Middle frontal gyrus (tissue), 1 donor: ENCODE measurements around the gene GRIN1.
"Not testable (repeated sequence)": the region's sequence is repeated elsewhere in the genome, so short reads cannot be mapped to it uniquely, and the experiment has no call there.

Experiments used
- DNase-seq: peaks from one replicate; pipeline ENCODE4 v3.0.0-alpha.2; 2015; ENCODE audit warnings: low spot score; ENCODE audit errors: extremely low spot score

GRIN1 gene

DNA sequence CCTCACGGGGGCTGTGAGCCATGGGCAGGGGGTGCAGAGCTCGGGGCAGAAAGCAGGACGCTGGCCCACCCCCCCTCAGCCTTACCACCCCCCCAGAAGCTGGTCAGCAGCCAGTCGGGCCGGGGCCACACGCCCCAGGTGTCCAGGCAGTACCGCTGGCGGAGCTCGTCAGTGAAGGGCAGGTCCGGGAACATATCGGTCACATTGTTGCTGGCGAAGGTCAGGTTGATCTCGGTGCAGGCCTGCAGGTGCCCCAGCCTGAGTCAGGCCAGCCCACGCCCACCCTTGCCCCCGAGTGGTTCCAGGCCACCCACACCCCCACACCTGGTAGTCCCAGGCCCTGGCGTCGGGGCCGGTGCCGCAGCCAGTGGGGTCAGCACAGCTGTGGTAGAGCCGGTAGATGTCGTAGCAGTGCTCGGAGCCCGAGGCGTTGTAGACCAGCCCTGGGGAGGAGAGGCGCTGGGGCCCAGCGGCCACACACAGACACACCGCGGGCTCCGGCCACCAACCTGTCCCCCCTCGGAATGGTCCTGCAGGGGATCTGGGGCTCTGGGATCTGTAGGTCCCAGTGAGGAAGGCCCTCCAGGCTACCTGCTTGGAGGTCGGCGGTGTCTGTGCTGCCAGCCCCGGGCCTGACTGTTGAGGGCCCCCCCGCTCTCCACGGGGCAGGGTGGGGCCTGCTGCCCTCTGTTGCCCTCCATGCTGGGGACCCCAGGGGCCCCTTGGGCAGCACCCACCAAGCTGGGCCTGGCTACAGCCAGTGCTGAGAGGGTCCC lies 27.0 kb upstream of the GRIN1 start:
- DNase-seq: no peak

DNA sequence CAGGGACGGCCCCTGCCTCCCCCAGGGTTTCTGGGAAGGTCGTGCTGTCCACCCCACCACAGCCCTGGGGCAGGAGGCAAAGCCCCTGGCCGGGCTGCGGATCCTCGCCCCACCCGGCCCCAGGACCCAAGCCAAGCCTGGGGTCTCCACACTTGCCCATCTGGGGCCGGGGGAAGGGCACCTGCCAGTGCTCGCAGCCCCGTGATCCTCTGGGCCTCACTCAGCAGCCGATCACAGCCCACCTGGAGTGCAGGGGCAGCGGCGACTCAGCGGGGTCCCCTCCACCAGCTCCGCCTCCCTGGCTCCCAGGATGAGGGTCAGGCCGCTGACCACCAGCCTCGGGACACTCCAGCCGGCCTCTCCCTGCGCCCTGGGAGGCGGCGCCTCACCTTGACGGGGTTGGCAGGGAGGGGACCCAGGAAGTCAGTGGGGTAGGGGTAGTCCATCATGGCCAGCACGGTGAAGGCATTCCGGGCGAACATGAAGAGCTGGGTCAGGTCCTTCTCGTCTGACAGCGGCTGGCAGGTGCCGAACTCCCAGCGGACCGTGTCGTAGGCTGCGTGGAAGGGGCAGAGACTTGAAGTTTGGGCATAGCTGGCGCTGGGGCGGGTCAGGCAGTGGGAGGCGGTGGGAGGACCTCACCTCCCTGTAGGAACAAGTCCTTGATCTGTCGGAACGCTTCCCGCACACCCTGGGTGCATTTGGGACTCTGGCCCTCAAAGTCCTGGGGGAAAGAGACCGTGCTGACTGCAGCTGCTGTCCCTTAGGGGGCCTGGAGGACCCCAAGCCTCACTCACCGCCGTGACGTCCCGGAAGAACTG lies 26.2 kb upstream of the GRIN1 start:
- no peak for DNase-seq

DNA sequence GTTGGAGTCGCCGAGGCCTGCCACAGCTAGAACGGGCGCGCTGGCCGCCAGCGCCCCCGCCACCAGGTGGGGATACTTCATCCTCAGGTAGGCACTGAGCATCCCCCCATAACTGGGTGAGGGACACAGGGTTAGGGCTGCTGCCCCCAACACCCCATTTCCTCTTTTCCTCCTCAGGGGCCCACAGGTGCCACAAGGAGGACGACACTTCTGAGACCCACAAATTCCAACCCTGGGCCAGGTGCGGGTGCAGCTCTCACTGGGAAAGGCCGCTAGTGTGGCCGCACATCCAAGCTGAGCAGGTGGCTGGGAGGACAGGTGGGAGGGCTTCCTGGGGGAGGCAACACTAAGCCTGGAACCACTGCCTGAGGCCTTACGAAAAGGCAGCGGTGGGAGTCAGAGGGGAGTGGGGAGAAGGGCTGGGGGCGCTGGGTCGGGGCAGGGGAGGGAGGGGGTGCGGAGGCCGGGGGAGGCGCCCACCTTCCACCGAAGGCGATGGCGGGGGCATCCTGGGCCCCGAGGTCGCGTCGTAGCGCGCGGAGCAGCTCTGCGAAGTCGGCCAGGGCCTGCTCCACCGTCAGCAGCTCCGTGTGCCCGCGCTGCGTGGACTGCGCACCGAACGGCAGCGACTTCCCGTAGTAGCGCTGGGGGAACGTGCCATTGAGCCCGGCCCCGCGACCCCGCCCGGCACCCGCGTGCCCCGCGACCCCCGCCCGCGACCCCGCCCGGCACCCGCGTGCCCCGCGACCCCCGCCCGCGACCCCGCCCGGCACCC lies 25.4 kb upstream of the GRIN1 start:
- DNase-seq: no peak

- DNase-seq: no peak
Observed at GRCh38 chr9:137114220-137114612, 24.7 kb upstream of the GRIN1 start.

DNA sequence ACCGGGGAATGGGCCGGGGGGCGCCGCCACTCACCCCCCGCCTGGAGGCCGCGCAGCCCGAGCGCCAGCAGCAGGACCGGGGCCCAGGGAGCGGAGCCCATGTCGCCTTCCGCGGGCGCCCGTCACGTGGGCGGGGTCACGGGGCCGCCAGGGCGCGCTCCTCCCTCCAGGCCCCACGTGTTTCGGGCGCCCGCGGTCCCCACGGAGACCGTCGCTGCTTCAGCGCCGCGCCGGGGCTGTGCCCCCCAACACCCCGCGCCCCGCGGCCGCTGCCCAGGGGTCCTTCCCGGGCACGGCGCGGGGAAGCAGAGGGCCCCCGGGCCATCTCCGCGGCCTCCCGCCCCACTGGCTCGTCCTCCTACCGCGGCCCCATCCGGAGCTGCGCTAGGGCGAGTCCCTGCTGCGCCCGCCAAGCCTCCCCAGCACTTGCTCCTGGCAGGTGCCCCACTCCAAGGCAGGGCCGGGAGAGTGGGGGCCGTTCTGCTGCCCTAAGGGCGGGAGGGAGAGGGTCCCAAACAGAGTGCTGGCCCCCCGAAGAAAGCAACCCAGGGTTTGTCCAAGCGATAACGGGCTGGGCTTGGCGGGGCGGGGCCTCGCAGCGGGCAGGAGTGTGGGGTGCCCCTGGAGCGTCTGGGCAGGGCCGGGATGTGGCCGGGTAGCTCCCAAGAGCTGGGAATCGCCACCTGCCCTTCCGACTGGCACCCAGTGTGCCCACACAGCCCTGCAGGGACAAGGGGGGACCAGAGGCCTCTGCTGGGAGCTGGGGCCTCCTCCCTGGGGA lies 24.2 kb upstream of the GRIN1 start, which contains the start of gene DPP7:
Gene DPP7, minus strand, starts transcription at position 121 of the 781 bp plus-strand sequence. Its CDS starts 20 bp downstream, at position 101.
- no peak for DNase-seq

GRCh38 chr9:137115394-137116026 lies 23.4 kb upstream of the GRIN1 start:
- no peak for DNase-seq

DNA sequence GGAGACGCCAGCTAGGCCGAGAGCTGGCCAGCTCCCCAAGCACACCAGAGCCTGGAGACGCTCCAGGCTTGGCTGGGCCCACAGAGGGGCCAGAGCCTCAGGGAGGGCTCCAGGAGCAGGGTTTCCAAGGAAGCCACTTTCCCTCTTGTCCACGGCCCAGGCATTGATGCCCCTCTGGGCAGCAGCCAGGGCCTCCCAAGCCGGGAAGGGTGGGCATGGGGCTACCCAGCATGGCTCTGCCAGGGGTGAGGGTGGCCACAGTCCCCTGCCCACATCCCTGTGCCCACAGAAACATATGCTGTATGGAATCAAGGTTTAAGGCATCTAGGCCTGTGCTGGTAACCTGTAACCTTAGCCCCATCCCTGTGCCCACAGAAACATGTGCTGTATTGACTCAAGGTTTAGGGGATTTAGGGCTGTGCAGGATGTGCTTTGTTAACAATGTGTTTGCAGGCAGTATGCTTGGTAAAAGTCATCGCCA lies 22.9 kb upstream of the GRIN1 start:
- no peak for DNase-seq

DNA sequence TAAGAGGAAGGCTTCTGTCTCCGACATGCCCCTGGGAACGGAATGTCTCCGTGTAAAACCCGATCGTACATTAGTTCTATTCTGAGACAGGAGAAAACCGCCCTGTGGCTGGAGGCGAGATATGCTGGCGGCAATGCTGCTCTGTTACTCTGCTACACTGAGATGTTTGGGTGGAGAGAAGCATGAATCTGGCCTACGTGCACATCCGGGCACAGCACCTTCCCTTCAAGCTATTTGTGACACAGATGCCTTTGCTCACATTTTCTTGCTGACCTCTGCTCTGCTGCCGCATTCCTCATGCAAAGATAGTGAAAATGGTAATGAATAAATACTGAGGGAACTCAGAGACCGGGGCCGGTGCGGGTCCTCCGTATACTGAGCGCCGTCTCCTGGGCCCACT lies 22.2 kb upstream of the GRIN1 start:
- no peak for DNase-seq

GRCh38 chr9:137117269-137117731 lies 21.7 kb upstream of the GRIN1 start:
- DNase-seq: no peak

DNA sequence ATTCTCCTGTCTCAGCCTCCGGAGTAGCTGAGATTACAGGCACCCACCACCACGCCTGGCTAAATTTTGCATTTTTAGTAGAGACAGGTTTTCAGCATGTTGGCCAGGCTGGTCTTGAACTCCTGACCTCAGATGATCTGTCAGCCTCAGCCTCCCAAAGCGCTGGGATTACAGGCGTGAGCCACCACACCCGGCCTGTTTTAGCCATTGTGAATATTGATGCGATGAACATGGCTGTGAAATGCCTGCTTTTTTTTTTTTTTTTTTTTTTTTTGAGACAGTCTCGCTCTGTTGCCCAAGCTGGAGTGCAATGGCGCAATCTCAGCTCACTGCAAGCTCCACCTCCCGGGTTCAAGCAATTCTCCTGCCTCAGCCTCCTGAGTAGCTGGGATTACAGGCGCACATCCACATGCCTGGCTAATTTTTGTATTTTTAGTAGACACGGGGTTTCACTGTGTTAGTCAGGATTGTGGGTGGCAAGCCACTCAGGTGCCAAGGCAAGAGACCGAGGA lies 20.8 kb upstream of the GRIN1 start:
- DNase-seq: not testable (repeated sequence)

DNA sequence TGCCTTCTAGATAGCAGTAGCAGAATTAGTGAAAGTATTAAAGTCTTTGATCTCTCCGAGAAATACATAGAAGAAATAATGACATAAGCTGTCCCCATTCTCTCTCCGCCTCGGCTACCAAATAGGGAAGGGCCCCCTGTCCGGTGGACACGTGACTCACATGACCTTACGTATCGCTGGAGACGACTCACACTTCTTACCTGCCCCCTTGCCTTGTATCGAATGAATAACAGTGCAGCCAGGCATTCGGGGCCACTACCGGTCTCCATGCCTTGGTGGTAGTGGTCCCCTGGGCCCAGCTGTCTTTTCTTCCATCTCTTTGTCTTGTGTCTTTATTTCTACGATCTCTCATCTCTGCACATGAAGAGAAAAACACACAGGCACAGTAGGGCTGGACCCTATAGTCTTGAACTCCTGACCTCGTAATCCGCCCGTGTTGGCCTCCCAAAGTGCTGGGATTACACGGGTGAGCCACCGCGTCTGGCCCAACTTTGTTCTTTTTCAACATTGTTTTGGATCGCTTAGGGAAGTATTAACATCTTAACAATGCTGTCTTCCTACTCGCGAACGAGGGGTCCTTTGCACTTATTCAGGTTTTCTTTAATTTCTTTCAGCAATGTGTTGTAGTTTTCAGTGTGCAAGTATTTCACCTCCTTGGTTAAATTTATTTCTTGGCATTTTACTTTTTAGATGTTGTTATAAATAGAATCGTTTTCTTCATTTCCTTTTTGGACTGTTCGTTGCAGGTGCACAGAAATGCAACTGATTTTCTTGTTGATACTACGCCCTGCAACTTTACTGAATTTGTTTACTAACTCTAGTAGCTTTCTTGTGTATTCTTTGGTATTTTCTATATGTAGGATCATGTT lies 16.8 kb upstream of the GRIN1 start:
- not testable (repeated sequence) for DNase-seq

DNA sequence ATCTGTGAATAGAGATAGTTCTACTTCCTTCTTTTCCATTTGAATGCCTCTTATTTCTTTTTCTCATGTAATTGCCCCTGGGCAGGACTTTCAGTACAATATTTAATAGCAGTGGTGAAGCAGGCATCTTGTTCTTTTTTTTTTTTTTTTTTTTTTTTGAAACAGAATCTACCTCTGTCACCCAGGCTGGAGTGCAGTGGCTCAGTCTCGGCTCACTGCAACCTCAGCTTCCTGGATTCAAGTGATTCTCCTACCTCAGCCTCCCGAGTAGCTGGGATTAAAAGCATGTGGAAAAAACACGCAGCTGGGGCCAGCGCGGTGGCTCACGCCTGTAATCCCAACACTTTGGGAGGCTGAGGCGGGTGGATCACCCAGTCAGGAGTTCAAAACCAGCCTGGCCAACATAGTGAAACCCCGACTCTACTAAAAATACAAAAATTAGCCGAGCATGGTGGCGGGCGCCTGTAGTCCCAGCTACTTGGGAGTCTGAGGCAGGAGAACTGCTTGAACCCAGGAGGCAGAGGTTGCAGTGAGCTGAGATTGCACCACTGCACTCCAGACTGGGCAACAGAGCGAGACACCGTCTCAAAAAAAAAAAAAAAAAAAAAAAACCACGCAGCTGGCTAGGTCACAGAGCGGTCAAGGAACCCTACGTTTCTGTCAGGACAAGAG lies 16.0 kb upstream of the GRIN1 start:
- not testable (repeated sequence) for DNase-seq

- no peak for DNase-seq
Observed at GRCh38 chr9:137123468-137123837, 15.5 kb upstream of the GRIN1 start.

DNA sequence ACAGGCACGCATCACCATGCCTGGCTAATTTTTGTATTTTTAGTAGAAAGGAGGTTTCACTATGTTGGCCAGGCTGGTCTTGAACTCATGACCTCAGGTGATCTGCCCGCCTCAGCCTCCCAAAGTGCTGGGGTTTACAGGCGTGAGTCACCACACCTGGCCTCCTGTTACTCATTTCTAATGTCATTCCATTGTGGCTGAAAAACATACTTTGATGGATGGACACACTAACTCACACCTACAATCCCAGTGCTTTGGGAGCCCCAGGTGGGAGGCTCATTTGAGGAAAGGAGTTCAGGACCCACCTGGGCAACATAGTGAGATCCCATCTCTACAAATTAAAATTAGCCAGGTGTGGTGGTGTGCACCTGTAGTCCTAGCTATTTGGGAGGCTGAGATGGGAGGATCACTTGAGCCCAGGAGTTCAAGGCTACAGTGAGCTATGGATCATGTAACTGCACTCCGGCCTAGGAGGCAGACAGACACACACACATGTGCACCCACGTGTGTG lies 14.9 kb upstream of the GRIN1 start:
- not testable (repeated sequence) for DNase-seq

DNA sequence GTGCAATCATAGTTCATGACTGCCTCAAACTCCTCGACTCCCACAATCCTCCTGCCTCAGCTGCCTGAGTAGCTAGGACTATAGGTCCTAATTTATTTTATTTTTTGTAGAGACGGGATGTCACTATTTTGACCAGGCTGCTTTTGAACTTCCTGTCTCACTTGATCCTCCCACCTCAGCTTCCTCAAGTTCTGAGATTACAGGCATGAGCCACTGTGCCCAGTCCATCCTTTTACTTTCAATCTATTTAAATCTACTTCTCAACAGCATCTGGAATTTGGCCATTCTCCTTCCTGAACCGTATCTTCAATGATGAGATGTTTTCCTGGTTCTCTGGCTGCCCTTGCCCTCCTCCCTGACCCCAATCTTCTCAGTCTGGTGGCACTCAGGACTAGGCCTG lies 12.2 kb upstream of the GRIN1 start:
- no peak for DNase-seq

DNA sequence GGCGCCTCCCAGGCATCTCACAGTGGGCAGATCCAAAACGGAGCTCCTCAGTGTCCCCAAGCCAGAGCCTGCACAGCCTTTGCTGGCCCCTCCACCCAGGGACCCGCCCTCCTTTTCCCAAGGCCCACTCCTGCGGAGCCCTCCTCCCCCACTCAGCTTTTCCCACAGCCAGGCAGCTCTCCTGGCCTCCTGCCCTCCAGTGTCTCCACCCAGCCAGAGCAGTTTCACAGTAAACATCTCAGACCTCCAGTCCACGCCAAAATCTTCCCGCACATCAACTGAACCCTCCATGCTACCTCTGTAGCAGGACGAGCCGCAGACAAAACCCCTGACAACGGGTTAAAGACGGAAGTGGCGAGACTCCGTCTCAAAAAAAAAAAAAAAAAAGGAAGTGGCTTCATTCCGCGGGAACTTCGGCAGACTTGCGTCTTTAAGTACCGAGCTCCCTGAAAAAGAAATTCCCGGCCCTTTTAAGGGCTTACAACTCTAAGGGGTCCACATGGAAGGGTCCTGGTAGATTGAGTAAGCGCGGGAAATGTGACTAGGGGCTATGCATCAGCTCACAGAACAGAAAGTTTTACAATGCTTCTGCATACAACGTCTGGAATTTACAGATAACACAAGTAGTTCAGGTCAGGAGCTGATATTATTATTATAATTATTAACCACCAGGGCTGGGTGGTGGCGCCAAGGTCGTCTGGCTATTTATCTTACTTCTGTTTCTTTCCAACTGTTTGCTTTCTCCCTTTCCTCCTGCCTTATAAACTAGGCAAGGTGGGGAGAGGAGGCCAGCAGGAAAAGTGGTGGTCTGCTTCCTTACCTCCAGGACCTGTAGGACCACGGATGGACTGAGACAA lies 11.4 kb upstream of the GRIN1 start:
- no peak for DNase-seq

GRCh38 chr9:137128158-137128861 lies 10.6 kb upstream of the GRIN1 start:
- no peak for DNase-seq
